Muscle layer of duodenum (tissue), 2 donors: ENCODE measurements around the gene RXYLT1.
"Not testable (repeated sequence)": the region's sequence is repeated elsewhere in the genome, so short reads cannot be mapped to it uniquely, and the experiment has no call there.

Source experiments
- H3K27ac ChIP-seq: one replicate; pipeline ENCODE4 v1.7.0; 2013; ENCODE audit warnings: mild to moderate bottlenecking, low read length
- H3K27me3 ChIP-seq: one replicate; pipeline ENCODE4 v1.7.0; 2013; ENCODE audit warnings: low read depth, mild to moderate bottlenecking, control low read depth, low read length
- H3K36me3 ChIP-seq, 2 donors: one replicate each; pipeline ENCODE4 v1.7.0; 2013; ENCODE audit warnings: low read length in 2 of 2, control low read depth in 1 of 2, mild to moderate bottlenecking in 1 of 2; ENCODE audit not compliant: insufficient read depth in 2 of 2, control insufficient read depth in 1 of 2
- H3K4me1 ChIP-seq, 2 donors: one replicate each; pipeline ENCODE4 v1.7.0; 2013; ENCODE audit warnings: low read length in 2 of 2, mild to moderate bottlenecking in 2 of 2, control low read depth in 1 of 2, moderate library complexity in 1 of 2; ENCODE audit not compliant: insufficient read depth in 2 of 2, control insufficient read depth in 1 of 2
- H3K4me3 ChIP-seq, 2 donors: one replicate each; pipeline ENCODE4 v1.7.0; 2013; ENCODE audit warnings: low read length in 2 of 2, low read depth in 1 of 2, mild to moderate bottlenecking in 1 of 2
- H3K9me3 ChIP-seq, 2 donors: one replicate each; pipeline ENCODE4 v1.7.0; 2013; ENCODE audit warnings: low read length in 2 of 2, control low read depth in 1 of 2, mild to moderate bottlenecking in 1 of 2; ENCODE audit not compliant: control insufficient read depth in 1 of 2
- donor health status: healthy.

RXYLT1 gene

GRCh38 chr12:63822352-63822751 is 42.6 kb downstream of the RXYLT1 start:
- no peaks in the 10 kb centered on the region for H3K9me3 ChIP-seq
- H3K27me3 ChIP-seq: no peaks in the 10 kb centered on the region
- peak overlapping the region; percentile 39 to 78 for H3K4me3 ChIP-seq

GRCh38 chr12:63823040-63823439 is 43.3 kb downstream of the RXYLT1 start:
- Histone ChIP-seq H3K36me3 (no peaks in the 10 kb centered on the region), H3K27me3 (no peaks in the 10 kb centered on the region), H3K4me3 (no peak overlapping the region), H3K4me1 (no peaks in the 10 kb centered on the region), H3K27ac (no peak overlapping the region), H3K9me3 (no peaks in the 10 kb centered on the region)

More at GRCh38 chr12:63822352-63822751, 42.6 kb downstream of the RXYLT1 start:
- H3K36me3 ChIP-seq: no peaks in the 10 kb centered on the region
- H3K27ac ChIP-seq: no peak overlapping the region
- H3K4me1 ChIP-seq: no peaks in the 10 kb centered on the region

DNA sequence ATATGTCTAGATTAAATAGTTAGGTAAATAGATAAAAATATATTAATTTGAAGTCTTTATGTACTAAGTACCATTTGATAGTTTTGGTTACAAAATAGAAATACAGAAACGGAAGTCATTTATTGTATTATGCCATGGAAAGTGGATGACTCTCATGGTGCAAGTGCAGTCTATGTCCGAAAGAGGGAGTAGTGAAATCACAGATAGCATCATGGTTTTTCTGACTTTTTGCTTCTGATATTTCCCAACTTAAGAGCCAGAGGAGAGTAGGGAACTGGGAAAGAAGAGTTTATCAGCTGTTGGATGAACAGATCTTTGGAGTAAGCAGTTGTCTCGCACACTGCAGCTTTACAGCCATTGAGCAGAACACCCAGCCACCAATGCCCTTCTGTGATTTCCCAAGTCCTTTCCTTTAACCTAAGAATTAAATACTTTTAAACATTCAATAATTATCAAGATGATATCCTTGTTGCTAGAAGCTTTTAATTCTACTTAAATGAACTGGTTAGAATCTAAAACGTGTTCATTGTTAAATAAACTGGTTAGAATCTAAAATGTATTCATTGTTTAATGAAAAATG is 46.4 kb downstream of the RXYLT1 start:
- Histone ChIP-seq H3K27me3 (no peaks in the 10 kb centered on the region), H3K4me3 (no peak overlapping the region), H3K36me3 (no peaks in the 10 kb centered on the region), H3K27ac (no peak overlapping the region), H3K9me3 (peaks cover 0 to 2% of the 10 kb centered on the region in 2 donors), H3K4me1 (no peaks in the 10 kb centered on the region)

GRCh38 chr12:63828867-63829266 is 49.2 kb downstream of the RXYLT1 start:
- no peaks in the 10 kb centered on the region for H3K27me3 ChIP-seq
- H3K36me3 ChIP-seq: no peaks in the 10 kb centered on the region
- no peaks in the 10 kb centered on the region for H3K4me1 ChIP-seq
- no peak overlapping the region for H3K27ac ChIP-seq
- H3K9me3 ChIP-seq: peaks cover 0 to 2% of the 10 kb centered on the region in 2 donors
- H3K4me3 ChIP-seq: no peak overlapping the region

GRCh38 chr12:63836046-63836445 is 56.3 kb downstream of the RXYLT1 start:
- Histone ChIP-seq H3K9me3 (no peaks in the 10 kb centered on the region), H3K27me3 (no peaks in the 10 kb centered on the region), H3K36me3 (no peaks in the 10 kb centered on the region), H3K27ac (no peak overlapping the region), H3K4me1 (no peaks in the 10 kb centered on the region), H3K4me3 (no peak overlapping the region)

DNA sequence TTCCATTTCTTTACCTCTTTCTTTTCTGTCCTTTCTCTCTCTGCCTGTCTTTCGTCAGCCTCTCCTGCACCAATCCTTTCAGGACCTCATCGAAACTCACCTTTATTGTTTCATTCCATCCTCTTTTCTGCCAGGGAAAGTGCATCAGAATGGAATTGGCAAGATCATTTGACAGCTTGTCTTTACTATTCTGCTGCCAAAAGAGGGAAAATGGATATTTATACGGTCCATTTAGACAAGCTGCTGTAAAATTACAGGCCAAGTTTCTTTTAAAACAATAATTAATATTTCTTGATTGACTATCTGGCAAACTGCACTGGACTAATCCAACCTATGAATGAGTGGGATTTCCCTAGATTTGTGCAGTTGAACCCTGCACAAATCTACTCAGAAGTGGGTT is 57.2 kb downstream of the RXYLT1 start:
- Histone ChIP-seq H3K4me1 (no peaks in the 10 kb centered on the region), H3K27me3 (no peaks in the 10 kb centered on the region), H3K9me3 (no peaks in the 10 kb centered on the region)

DNA sequence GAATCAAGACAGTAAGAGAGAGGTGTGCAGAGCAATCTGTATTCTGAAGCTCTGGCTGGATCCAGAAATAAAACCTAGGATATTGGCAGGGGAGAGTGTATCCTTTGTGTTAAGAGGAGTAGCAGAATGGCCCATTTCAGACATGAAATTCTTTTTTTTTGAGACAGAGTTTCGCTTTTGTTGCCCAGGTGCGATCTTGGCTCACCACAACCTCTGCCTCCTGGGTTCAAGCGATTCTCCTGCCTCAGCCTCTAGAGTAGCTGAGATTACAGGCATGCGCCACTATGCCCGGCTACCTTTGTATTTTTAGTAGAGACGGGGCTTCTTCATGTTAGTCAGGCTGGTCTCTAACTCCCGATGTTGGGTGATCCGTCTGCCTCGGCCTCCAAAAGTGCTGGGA is 58.7 kb downstream of the RXYLT1 start:
- Histone ChIP-seq H3K4me1 (no peaks in the 10 kb centered on the region), H3K9me3 (no peaks in the 10 kb centered on the region), H3K27ac (no peak overlapping the region), H3K4me3 (no peak overlapping the region), H3K27me3 (no peaks in the 10 kb centered on the region), H3K36me3 (no peaks in the 10 kb centered on the region)

More for the DNA sequence above, 57.2 kb downstream of the RXYLT1 start:
- H3K27ac ChIP-seq: no peak overlapping the region
- no peaks in the 10 kb centered on the region for H3K36me3 ChIP-seq
- no peak overlapping the region for H3K4me3 ChIP-seq

DNA sequence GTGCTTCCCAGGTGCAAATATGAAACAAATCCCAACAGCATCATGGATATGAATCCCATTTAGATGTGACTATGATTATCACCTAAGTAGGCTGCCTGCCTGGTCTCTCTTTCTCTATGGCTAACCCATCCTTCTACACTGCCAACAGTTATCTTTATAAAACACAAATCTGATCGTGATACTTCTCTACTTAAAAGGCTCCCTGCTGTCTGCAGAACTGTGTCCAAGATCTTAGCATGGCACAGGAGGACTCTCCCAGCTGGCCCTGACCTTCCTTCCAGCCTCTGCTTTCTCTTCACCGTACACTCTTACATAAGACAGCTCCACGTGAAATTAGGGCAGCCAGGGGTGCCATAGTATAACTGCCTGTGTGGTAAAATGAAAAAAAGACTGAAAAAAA is 61.3 kb downstream of the RXYLT1 start:
- Histone ChIP-seq H3K27me3 (no peaks in the 10 kb centered on the region), H3K36me3 (no peaks in the 10 kb centered on the region), H3K4me1 (peaks cover 0 to 4% of the 10 kb centered on the region in 2 donors), H3K4me3 (no peak overlapping the region), H3K9me3 (no peaks in the 10 kb centered on the region), H3K27ac (no peak overlapping the region)

DNA sequence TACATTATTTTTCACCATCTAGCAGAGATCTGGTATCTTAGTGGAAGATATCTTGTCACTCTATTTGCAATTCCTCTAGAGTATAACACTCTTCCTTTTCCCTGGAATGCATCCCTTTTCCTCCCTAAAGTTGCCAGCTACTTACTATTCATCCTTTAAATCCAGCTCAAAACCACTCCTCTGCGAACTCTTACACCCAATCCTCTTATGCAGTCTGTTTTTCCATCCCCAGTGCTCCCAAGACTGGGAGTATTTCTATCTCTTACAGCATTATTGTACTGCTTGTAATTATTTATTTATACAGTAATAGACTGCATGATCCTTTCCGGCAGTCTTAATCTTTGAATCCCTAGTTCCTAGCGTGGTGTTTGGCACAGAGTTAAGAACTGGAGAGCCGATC is 61.9 kb downstream of the RXYLT1 start:
- Histone ChIP-seq H3K9me3 (no peaks in the 10 kb centered on the region), H3K36me3 (no peaks in the 10 kb centered on the region), H3K27me3 (no peaks in the 10 kb centered on the region), H3K27ac (no peak overlapping the region), H3K4me3 (no peak overlapping the region), H3K4me1 (peaks cover 0 to 8% of the 10 kb centered on the region in 2 donors)

DNA sequence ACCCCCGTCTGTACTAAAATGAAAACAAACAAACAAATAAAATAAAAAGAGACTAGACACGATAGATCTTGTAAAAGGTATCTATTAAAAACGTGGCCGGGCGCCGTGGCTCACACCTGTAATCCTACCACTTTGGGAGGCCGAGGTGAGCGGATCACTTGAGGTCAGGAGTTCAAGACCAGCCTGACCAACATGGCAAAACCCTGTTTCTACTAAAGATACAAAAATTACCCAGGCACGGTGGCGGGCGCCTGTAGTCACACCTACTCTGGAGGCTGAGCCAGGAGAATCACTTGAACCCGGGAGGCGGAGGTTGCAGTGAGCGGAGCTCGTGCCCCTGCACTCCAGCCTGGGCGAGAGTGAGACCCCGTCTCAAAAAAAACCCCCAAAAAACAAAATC is 63.0 kb downstream of the RXYLT1 start:
- not testable (repeated sequence) for H3K27me3 ChIP-seq, H3K36me3 ChIP-seq, H3K9me3 ChIP-seq, H3K27ac ChIP-seq
- H3K4me3 ChIP-seq: peak overlapping the region in 1 of 2 donors; percentile 91
- H3K4me1 ChIP-seq: peaks cover 0 to 13% of the 10 kb centered on the region in 2 donors

DNA sequence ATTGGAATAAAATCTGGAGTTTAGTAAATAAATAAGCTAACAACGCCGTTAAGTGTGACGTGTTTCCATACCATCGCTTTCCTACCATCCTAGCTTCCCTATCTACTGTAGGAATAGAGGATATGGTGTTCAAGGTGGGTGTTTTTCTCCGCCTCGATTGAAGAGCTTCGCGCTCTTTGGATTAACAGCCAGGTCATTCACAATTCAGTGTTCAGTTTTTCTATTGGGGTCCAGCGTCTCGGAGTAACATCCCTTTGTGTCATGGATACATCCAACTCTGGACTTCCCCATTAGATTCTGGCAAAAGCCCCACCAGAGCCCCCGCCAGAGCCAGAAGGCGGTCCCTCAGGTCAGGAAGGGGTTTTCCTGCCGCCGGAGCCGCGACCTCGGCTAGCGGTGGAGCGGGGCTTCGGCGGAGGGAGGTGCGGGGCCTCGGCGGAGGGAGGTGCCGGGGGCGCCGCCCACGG is 63.6 kb downstream of the RXYLT1 start:
- H3K4me1 ChIP-seq: peaks cover 0 to 13% of the 10 kb centered on the region in 2 donors
- peak overlapping the region; percentile 60 for H3K27ac ChIP-seq

More for the DNA sequence above, 63.6 kb downstream of the RXYLT1 start:
- H3K4me3 ChIP-seq: peak overlapping the region; percentile 91 to 97
- H3K36me3 ChIP-seq: no peaks in the 10 kb centered on the region
- H3K27me3 ChIP-seq: no peaks in the 10 kb centered on the region
- no peaks in the 10 kb centered on the region for H3K9me3 ChIP-seq
